Upper lobe of left lung (tissue), 4 donors: ENCODE data around the gene OR6B3.

ENCODE experiments used
- EP300 ChIP-seq, 4 donors: sonication (generic); formaldehyde crosslinking; IDR thresholded peaks; one replicate each; pipeline ENCODE4 v1.5.1; 2017; ENCODE audit warnings: antibody characterized with exemption in 4 of 4, control low read depth in 2 of 4
- POLR2AphosphoS5 ChIP-seq, 2 donors: sonication (generic); formaldehyde crosslinking; IDR thresholded peaks; one replicate each; pipeline ENCODE4 v1.5.1; 2017; ENCODE audit warnings: antibody characterized with exemption in 2 of 2
- TF ChIP-seq, protein P1 (sequence below), 6 experiments: fragments of 450-650 bp in 4 of 6; fragments of 200-600 bp in 2 of 6; sonication (generic) in 2 of 6; IDR thresholded peaks; one replicate each; pipeline ENCODE4 v1.5.1; 2016 to 2019; ENCODE audit warnings: antibody characterized with exemption in 6 of 6

- TF ChIP-seq, protein P1, sequence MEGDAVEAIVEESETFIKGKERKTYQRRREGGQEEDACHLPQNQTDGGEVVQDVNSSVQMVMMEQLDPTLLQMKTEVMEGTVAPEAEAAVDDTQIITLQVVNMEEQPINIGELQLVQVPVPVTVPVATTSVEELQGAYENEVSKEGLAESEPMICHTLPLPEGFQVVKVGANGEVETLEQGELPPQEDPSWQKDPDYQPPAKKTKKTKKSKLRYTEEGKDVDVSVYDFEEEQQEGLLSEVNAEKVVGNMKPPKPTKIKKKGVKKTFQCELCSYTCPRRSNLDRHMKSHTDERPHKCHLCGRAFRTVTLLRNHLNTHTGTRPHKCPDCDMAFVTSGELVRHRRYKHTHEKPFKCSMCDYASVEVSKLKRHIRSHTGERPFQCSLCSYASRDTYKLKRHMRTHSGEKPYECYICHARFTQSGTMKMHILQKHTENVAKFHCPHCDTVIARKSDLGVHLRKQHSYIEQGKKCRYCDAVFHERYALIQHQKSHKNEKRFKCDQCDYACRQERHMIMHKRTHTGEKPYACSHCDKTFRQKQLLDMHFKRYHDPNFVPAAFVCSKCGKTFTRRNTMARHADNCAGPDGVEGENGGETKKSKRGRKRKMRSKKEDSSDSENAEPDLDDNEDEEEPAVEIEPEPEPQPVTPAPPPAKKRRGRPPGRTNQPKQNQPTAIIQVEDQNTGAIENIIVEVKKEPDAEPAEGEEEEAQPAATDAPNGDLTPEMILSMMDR (IDR thresholded peaks at IDR 0.05) = no peak
- no peak for TF ChIP-seq POLR2AphosphoS5 (IDR thresholded peaks at IDR 0.05)
- TF ChIP-seq EP300 (IDR thresholded peaks at IDR 0.05) = no peak
Measured at GRCh38 chr2:240069829-240070228, 16.5 kb upstream of the OR6B3 start.
